T-cell (primary cell): ENCODE data around the gene GRK3. TPM values are rescaled to one million over a fixed set of nuclear protein-coding genes. Genes with fewer than 3 reads are reported as not detected.

ENCODE experiments used
- ATAC-seq, 4 experiments: fragments of 200-7000 bp in 3 of 4; fragments of 150-1000 bp in 1 of 4; cut with Tn5 transposase; replicated peaks in 1 of 4; 1 replicate in 3 of 4; 2 replicates in 1 of 4; pipeline ENCODE4 v1.10.0; 2021; ENCODE audit warnings: moderate library complexity in 3 of 4, mild to moderate bottlenecking in 2 of 4, moderate number of reproducible peaks in 1 of 4
- CTCF ChIA-PET, 2 donors: fragments of 300-600 bp; sonication (Branson Sonifier 250); formaldehyde crosslinking; loops; one replicate each; lab custom pipeline; 2022; ENCODE audit warnings: antibody characterized with exemption in 2 of 2; lab: Charles Lee
- POLR2A ChIA-PET, 2 donors: fragments of 300-600 bp; sonication (Branson Sonifier 250); formaldehyde crosslinking; loops; one replicate each; lab custom pipeline; 2022; ENCODE audit warnings: antibody characterized with exemption in 2 of 2; lab: Charles Lee
- DNase-seq, 35 experiments: peaks; one replicate each; pipeline versions ENCODE4 v3.0.0 to v3.0.0-alpha.2; 2013 to 2023
- H3K27ac ChIP-seq: one replicate; pipeline ENCODE4 v1.5.1; 2013; ENCODE audit warnings: low read length
- H3K27me3 ChIP-seq, 2 experiments: replicated peaks in 1 of 2; 1 replicate in 1 of 2; 2 replicates in 1 of 2; pipeline versions ENCODE4 v1.6.1 to v1.7.0; 2013; ENCODE audit warnings: low read length in 1 of 2, mixed read lengths in 1 of 2; ENCODE audit not compliant: control insufficient read depth in 2 of 2, insufficient read depth in 2 of 2; ENCODE audit errors: extremely low read depth in 1 of 2
- H3K36me3 ChIP-seq, 2 donors: 1 replicate in 1 of 2; 2 replicates in 1 of 2; pipeline versions ENCODE4 v1.6.1 to v1.7.0; 2013; ENCODE audit warnings: low read length in 1 of 2; ENCODE audit not compliant: control insufficient read depth in 2 of 2, insufficient read depth in 1 of 2; ENCODE audit errors: extremely low read depth in 1 of 2
- H3K4me1 ChIP-seq, 2 experiments: 1 replicate in 1 of 2; 2 replicates in 1 of 2; pipeline versions ENCODE4 v1.6.1 to v1.7.0; 2013; ENCODE audit warnings: low read length in 2 of 2, mixed read lengths in 1 of 2; ENCODE audit not compliant: insufficient read depth in 2 of 2, control insufficient read depth in 1 of 2; ENCODE audit errors: extremely low read depth in 1 of 2
- H3K4me3 ChIP-seq, 2 donors: 1 replicate in 1 of 2; 2 replicates in 1 of 2; pipeline versions ENCODE4 v1.5.1 to v1.7.0; 2013; ENCODE audit warnings: mild to moderate bottlenecking in 2 of 2, low read length in 1 of 2, moderate library complexity in 1 of 2; ENCODE audit not compliant: control insufficient read depth in 1 of 2; ENCODE audit errors: extremely low read depth in 1 of 2
- H3K9me3 ChIP-seq: 2 replicates; pipeline ENCODE4 v1.7.0; 2013
- H3K27ac Mint-ChIP-seq, 2 donors: one replicate each; pipeline ENCODE4 v1.8.0; 2020 to 2021; ENCODE audit warnings: mild to moderate bottlenecking in 2 of 2, mixed read lengths in 2 of 2
- H3K27me3 Mint-ChIP-seq, 2 donors: one replicate each; pipeline ENCODE4 v1.8.0; 2021 to 2022; ENCODE audit warnings: mixed read lengths in 2 of 2
- H3K36me3 Mint-ChIP-seq: one replicate; pipeline ENCODE4 v1.8.0; 2021; ENCODE audit warnings: mixed read lengths
- H3K4me1 Mint-ChIP-seq, 3 donors: one replicate each; pipeline ENCODE4 v1.8.0; 2020 to 2022; ENCODE audit warnings: mixed read lengths in 3 of 3, mild to moderate bottlenecking in 1 of 3
- H3K4me3 Mint-ChIP-seq, 3 donors: one replicate each; pipeline ENCODE4 v1.8.0; 2020 to 2022; ENCODE audit warnings: mild to moderate bottlenecking in 3 of 3, mixed read lengths in 3 of 3, moderate library complexity in 3 of 3
- H3K9me3 Mint-ChIP-seq, 3 donors: one replicate each; pipeline ENCODE4 v1.8.0; 2020 to 2022; ENCODE audit warnings: mixed read lengths in 3 of 3
- WGBS: methylation state at CpG from one replicate; pipeline ENCODE4 v1.1.5; 2013; ENCODE audit warnings: missing lambda C conversion rate; ENCODE audit not compliant: insufficient coverage; 5-methylcytosine and 5-hydroxymethylcytosine counted together
- total RNA-seq, 35 experiments: library from RNA in 6 of 35; stranded (reverse) in 6 of 35; fragments of 120-200 nt in 1 of 35; gene quantifications; one replicate each; pipeline versions ENCODE4 v1.2.1 to v1.2.4 and lab custom pipeline; 2013 to 2026

Gene GRK3
- total RNA-seq, 5 donors from 2014 or later (not counting 1 experiment from before 2014, with no cell fraction given), result 1.4 to 7.0 (median 3.6) TPM

DNA sequence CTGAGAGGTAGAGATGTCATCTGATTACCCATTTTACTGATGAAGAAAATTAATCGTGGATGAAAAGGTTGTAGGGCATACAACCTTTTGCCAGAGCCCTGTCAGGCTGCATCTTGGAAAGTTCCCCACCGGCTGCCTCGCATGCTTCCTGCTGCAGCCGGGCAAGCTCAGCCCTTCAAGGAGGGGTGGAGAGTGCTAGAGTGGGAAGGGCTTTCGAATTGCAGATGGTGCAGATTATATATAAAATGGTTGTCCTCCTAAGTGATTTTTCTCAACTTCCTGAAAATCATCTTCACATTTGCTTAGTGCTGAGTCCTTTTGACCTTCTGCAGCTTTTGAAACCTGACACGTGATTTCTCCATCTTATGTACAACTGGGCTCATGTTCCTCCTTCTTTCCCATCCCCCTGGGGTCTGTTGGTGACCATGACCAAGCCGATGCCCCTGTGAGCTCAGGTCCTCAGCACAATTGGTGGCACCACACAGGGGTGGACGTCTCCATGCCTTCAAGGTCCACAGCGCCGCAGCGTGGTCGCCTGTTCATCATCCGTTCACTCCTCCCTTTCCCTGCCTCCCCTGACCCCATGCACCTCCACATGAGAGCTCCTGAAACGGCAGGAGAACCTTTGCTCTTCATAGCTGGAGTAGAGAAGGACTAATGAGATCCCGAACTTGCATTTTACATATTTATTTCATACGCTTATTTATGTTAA is 129.9 kb downstream of the GRK3 start:
- ChIA-PET POLR2A (interaction anchor here (0.5 to 0.6 kb wide), 3 partner anchors 12 to 1582 kb away, joined by 3 to 7 read pairs (median 3); no protein-coding TSS in a partner anchor), CTCF (interaction anchor here in 1 of 2 donors (0.5 kb wide), 1 partner anchor 299 kb away, joined by 3 read pairs; no protein-coding TSS in a partner anchor)
- no peaks in the 10 kb centered on the region for H3K4me1 ChIP-seq
- no peak overlapping the region for H3K27ac ChIP-seq
- no peaks in the 10 kb centered on the region for H3K9me3 Mint-ChIP-seq
- no peaks in the 10 kb centered on the region for H3K27me3 Mint-ChIP-seq
- H3K27me3 ChIP-seq, result no peaks in the 10 kb centered on the region
- H3K27ac Mint-ChIP-seq, result no peak overlapping the region
- H3K4me1 Mint-ChIP-seq, result no peaks in the 10 kb centered on the region
- DNase-seq (no peak), ATAC-seq (no peak)
- H3K4me3 Mint-ChIP-seq, result no peak overlapping the region
- peaks cover 10% of the 10 kb centered on the region for H3K36me3 Mint-ChIP-seq
- peaks cover 0 to 2% of the 10 kb centered on the region in 2 donors for H3K36me3 ChIP-seq
- H3K4me3 ChIP-seq, result no peak overlapping the region
- no peaks in the 10 kb centered on the region for H3K9me3 ChIP-seq
- WGBS, result 90% methylated on average over 6 of the region's 16 CpGs

DNA sequence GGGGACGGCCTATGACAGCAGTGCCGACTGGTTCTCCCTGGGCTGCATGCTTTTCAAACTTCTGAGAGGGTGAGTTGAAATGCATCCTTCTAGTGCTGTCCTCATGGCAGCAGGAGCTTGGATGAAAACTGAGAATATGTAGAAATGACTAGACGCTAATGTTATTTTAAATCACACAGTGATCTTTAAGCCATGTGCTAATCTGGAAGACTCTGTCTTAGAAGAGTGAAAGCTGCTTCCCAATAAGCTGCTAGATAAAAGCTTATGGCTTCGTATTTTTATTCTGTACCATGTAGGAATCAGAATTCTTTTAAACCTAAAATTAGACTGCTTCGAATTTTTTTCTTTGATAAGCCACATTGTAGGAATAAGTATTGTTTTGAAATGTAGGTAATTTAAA is 130.7 kb downstream of the GRK3 start:
- Mint-ChIP-seq H3K4me3 (no peak overlapping the region), H3K4me1 (no peaks in the 10 kb centered on the region), H3K9me3 (no peaks in the 10 kb centered on the region), H3K27me3 (no peaks in the 10 kb centered on the region), H3K27ac (no peak overlapping the region), H3K36me3 (peaks cover 12% of the 10 kb centered on the region)
- Histone ChIP-seq H3K4me3 (no peak overlapping the region), H3K27me3 (no peaks in the 10 kb centered on the region), H3K4me1 (no peaks in the 10 kb centered on the region), H3K36me3 (peaks cover 0 to 2% of the 10 kb centered on the region in 2 donors), H3K27ac (no peak overlapping the region), H3K9me3 (no peaks in the 10 kb centered on the region)
- ChIA-PET POLR2A (interaction anchor here in 1 of 2 donors (0.5 kb wide), 1 partner anchor 1581 kb away, joined by 3 read pairs; no protein-coding TSS in a partner anchor), CTCF (no interaction called here)
- no peak for DNase-seq
- no peak for ATAC-seq
- 88% methylated on average over 2 of the region's 5 CpGs for WGBS

DNA sequence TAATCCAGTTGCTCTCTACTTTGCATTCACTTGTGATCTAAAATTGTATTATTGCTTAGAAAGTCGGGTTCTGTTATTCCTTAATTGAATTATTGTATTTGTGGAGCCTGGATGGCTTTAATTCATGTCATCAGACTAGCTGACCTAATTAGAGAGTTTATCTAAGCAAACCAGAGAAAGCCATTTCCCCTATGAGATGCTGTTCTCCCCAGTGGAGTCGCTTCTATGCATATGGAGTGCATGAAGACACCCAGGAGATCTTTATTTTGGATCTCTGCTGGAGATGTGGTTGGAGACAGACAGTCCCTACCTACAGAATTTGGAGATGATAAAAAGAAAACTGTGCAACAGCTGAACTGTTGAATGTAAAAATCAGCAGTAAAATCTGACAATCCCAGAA is 132.3 kb downstream of the GRK3 start:
- no peaks in the 10 kb centered on the region for H3K9me3 Mint-ChIP-seq
- Histone ChIP-seq H3K4me1 (no peaks in the 10 kb centered on the region), H3K27me3 (no peaks in the 10 kb centered on the region), H3K9me3 (no peaks in the 10 kb centered on the region), H3K4me3 (no peak overlapping the region), H3K36me3 (peaks cover 0 to 2% of the 10 kb centered on the region in 2 donors), H3K27ac (no peak overlapping the region)
- ATAC-seq, result no peak
- WGBS, result no CpG with 5 or more reads among the region's 2 CpGs
- DNase-seq, result no peak
- no peaks in the 10 kb centered on the region for H3K27me3 Mint-ChIP-seq
- H3K27ac Mint-ChIP-seq, result no peak overlapping the region
- ChIA-PET CTCF (no interaction called here), POLR2A (no interaction called here)
- H3K4me1 Mint-ChIP-seq, result no peaks in the 10 kb centered on the region
- peaks cover 12% of the 10 kb centered on the region for H3K36me3 Mint-ChIP-seq
- H3K4me3 Mint-ChIP-seq, result no peak overlapping the region

DNA sequence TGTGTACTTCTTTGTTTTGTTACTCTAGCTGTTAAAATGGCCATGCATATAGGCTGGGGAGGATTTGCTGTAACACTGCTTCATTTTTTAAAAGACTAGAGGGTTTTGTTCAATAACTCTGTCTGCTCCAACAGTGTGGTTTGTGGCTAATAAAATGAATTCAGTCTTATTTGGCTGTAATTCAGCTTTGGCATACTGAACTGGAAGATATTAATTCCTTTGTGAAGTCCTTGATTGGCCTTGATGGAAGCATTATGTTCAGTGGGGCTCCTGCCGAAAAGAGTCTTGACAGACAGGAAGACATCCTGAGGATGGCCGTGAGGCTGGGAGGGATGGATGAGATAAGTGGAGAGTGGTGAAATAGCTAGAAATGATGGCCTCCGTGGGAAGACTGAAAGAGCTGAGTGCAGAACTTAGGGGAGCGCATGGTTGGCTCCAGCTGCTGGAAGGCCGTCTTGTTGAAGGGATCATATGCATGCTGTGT is 132.7 kb downstream of the GRK3 start:
- DNase-seq (no peak), ATAC-seq (no peak)
- 90% methylated on average over 4 of the region's 5 CpGs for WGBS
- Histone ChIP-seq H3K9me3 (no peaks in the 10 kb centered on the region), H3K27ac (no peak overlapping the region), H3K4me1 (no peaks in the 10 kb centered on the region), H3K36me3 (peaks cover 0 to 2% of the 10 kb centered on the region in 2 donors), H3K27me3 (no peaks in the 10 kb centered on the region), H3K4me3 (no peak overlapping the region)
- Mint-ChIP-seq H3K9me3 (no peaks in the 10 kb centered on the region), H3K36me3 (peaks cover 12% of the 10 kb centered on the region), H3K27me3 (no peaks in the 10 kb centered on the region), H3K4me1 (no peaks in the 10 kb centered on the region), H3K27ac (no peak overlapping the region), H3K4me3 (no peak overlapping the region)
- CTCF ChIA-PET, result no interaction called here
- POLR2A ChIA-PET, result no interaction called here

DNA sequence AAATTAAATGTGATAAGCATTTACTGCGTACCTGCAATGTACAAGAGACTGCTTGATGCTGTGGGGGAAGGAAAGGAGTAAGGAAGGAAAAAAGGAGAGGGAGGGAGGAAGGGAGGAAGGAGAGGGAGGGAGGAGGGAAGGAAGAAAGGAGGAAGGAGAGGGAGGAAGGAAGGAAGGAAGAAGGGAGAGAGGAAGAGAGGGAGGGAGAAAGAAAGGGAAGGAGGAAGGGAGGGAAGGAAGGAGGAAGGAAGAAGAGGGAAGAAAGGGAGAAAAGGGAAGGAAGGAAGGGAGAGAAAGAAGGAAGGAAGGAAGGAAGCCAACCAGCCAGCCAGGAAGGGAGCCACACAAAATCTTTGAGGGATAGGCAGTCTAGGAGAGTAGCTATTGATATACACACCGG is 133.5 kb downstream of the GRK3 start:
- ChIA-PET POLR2A (no interaction called here), CTCF (no interaction called here)
- peaks cover 0 to 2% of the 10 kb centered on the region in 2 donors for H3K36me3 ChIP-seq
- H3K4me3 ChIP-seq, result no peak overlapping the region
- H3K36me3 Mint-ChIP-seq, result peaks cover 5% of the 10 kb centered on the region
- H3K27ac ChIP-seq, result no peak overlapping the region
- no peak for DNase-seq
- H3K27ac Mint-ChIP-seq, result no peak overlapping the region
- no peaks in the 10 kb centered on the region for H3K9me3 ChIP-seq
- peaks cover 0 to under 1% of the 10 kb centered on the region in 2 experiments for H3K4me1 ChIP-seq
- H3K4me3 Mint-ChIP-seq, result no peak overlapping the region
- no peaks in the 10 kb centered on the region for H3K27me3 ChIP-seq
- H3K27me3 Mint-ChIP-seq, result no peaks in the 10 kb centered on the region
- WGBS, result 100% methylated on average over 2 of the region's 2 CpGs
- H3K4me1 Mint-ChIP-seq, result peaks cover 0 to 4% (median 4%) of the 10 kb centered on the region in 3 donors
- no peak for ATAC-seq
- no peaks in the 10 kb centered on the region for H3K9me3 Mint-ChIP-seq

DNA sequence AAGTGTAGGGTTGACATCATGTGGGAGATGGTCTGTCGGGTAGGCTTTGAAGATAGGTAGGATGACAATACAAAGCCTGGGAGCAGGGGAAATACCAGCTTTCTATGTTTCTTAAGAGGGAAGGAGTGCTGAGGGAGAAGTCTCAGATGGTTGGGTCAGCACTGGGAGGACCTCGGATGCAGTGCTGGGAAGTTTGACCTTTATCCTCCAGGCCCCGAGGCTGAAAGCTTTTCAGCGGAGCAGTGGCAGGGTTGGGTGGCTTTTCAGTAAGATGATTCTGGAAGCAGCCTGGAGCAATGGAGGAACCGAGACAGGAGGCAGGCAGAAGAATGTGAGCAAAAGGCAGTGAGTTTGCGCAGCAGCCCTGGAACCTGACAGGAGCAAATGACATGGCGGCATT is 134.0 kb downstream of the GRK3 start:
- Histone ChIP-seq H3K4me3 (no peak overlapping the region), H3K36me3 (peaks cover 0 to 2% of the 10 kb centered on the region in 2 donors), H3K27ac (no peak overlapping the region), H3K9me3 (no peaks in the 10 kb centered on the region), H3K4me1 (peaks cover 0 to 2% of the 10 kb centered on the region in 2 experiments), H3K27me3 (no peaks in the 10 kb centered on the region)
- Mint-ChIP-seq H3K27me3 (no peaks in the 10 kb centered on the region), H3K4me1 (peaks cover 0 to 8% (median 7%) of the 10 kb centered on the region in 3 donors), H3K4me3 (no peak overlapping the region), H3K27ac (no peak overlapping the region), H3K36me3 (peaks cover 5% of the 10 kb centered on the region), H3K9me3 (no peaks in the 10 kb centered on the region)
- ATAC-seq (no peak), DNase-seq (no peak)
- CTCF ChIA-PET, result no interaction called here
- POLR2A ChIA-PET, result no interaction called here
- WGBS, result 94% methylated on average over 7 of the region's 7 CpGs
